GM19351 (cell line): ENCODE measurements around the gene GTF2I.
"Not testable (repeated sequence)": the region's sequence is repeated elsewhere in the genome, so short reads cannot be mapped to it uniquely, and the experiment has no call there.

ENCODE experiments used
- ATAC-seq: cut with Tn5 transposase; IDR thresholded peaks from one replicate; pipeline ENCODE4 v1.9.1; 2021; ENCODE audit warnings: mild to moderate bottlenecking, moderate library complexity; ENCODE audit not compliant: unreplicated experiment

The GTF2I gene

GRCh38 chr7:74709880-74710671, 52.6 kb downstream of the GTF2I start:
- ATAC-seq, result no peak

GRCh38 chr7:74713567-74713966, 56.0 kb downstream of the GTF2I start:
- no peak for ATAC-seq

GRCh38 chr7:74717889-74718288, 60.4 kb downstream of the GTF2I start:
- no peak for ATAC-seq

- no peak for ATAC-seq
Measured at GRCh38 chr7:74718336-74718735, 60.8 kb downstream of the GTF2I start.

DNA sequence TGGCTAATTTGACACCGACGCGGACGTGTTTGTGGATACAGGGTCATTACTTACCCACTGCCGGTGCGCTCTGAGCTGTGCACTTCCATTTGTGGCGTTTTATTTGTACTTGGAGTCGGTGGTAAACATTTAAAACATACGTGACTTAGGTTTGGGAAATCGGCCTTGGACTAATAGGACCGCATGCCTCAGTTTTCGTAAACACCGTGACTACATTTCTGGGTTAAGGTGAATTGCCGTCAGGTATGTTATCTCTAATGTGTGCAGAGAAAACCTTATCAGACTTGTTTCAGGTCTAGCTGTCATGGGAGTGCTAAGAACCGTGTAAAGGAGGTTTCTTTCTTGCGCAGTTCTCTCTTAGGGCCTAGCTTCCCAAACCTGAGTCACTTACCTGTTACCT, 64.6 kb downstream of the GTF2I start:
- no peak for ATAC-seq

GRCh38 chr7:74725840-74726239, 68.3 kb downstream of the GTF2I start:
- ATAC-seq, result no peak

- no peak for ATAC-seq
Measured at GRCh38 chr7:74726309-74727101, 69.0 kb downstream of the GTF2I start.

- not testable (repeated sequence) for ATAC-seq
Measured at GRCh38 chr7:74728686-74729085, 71.2 kb downstream of the GTF2I start.

DNA sequence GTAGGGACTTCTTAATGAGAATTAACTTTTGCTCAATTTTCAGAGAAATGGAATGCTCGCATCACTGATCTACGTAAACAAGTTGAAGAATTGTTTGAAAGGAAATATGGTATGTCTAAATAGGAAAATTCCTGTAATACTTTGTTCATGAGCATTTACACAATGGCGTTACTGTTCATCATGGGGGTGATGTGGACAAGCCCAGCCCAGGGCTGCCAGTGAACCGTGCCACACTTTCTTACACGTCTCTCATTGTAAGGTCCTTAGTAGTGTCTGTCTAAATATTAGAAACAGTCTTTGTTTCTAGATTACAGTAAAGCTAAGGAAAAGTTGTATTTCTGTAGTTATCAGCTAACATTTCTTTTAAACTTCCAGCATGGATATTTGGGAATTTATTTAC, 72.7 kb downstream of the GTF2I start:
- not testable (repeated sequence) for ATAC-seq

GRCh38 chr7:74739974-74740703, 82.6 kb downstream of the GTF2I start:
- not testable (repeated sequence) for ATAC-seq

DNA sequence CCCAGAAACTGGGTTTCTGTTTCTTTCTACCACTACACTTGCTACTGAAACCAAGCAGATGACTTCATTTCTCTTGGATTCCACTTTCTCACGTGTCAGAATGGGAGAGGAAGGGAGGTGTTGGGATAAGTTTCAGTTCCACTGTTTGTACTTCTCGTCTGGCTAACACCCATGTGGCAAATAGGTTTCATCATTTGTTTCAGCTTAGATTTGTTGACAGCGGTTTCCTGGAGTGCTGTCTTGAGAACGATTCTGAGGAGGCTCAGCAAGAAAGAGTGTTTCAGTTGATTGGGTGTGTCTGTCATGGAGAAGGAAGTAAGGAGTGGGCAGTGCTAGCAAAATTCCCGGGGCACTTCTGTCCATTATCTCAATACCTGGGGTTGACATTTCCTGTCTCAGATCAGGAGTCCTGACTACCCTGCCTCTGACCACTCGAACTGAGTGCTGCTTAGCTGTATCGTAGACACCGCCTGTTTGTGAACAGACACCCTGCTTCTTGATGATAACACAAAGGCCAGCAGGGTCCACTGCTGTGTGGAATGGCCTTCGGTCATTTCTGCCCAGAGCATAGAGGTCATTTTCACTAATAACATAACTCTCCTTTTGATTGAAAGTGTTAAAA, 86.5 kb downstream of the GTF2I start:
- not testable (repeated sequence) for ATAC-seq

DNA sequence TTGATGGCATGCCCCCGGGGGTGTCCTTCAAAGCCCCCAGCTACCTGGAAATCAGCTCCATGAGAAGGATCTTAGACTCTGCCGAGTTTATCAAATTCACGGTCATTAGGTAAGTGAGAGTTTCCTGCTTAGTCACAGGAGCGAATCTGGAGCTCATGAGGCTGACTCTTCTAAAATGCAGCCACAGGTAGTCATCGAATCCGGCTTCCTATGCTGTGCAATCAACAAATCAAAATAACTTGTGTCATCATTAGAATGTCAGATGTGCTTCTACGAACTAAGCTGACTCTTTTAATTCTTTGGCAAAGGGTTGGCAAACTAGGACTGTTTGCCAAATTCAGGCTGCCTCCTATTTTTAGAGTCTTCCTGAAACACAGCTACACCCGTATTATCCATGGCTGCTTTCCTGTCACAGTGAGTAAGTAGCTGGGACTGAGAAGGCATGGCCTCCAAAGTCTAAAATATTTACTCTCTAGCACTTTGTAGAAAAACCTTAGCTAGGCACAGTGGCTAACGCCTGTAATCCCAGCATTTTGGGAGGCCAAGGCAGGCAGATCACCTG, 96.5 kb downstream of the GTF2I start:
- ATAC-seq, result not testable (repeated sequence)

DNA sequence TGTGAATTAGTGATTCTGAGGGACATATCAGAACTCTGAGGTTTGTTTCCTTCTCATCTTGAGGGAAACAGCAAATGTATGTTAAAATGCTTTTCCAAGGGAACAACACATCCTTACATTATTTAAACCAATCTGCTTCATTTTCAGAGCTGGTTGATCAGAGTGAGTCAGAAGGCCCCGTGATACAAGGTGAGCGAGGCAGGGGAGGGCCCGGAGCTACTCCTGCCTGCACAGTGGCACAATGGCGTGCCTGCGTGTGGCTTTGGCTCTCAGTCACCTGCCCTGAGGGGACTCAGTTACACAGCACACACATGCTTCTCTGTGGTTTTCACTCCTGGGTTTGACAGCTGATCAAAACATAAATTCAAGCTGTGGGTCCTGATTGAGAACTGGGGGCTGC, 99.2 kb downstream of the GTF2I start:
- ATAC-seq, result not testable (repeated sequence)

DNA sequence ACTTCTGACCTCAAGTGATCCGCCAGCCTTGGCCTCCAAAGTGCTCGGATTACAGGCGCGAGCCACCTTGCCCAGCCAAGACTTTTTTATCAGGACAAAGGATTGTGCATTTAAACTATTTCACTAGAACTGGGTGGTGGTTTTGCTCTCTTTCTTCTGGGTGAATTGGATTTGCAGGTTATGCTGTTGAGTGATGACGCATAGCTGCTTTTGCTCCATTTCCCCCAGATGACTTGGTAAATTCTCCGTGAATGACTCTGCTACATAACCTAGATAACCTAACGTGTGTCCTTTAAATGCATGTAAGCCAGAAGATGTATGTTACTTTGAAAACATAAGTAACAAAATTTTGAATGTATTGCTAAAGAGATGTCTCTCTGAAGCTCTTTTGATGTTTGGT, 100.8 kb downstream of the GTF2I start:
- not testable (repeated sequence) for ATAC-seq

DNA sequence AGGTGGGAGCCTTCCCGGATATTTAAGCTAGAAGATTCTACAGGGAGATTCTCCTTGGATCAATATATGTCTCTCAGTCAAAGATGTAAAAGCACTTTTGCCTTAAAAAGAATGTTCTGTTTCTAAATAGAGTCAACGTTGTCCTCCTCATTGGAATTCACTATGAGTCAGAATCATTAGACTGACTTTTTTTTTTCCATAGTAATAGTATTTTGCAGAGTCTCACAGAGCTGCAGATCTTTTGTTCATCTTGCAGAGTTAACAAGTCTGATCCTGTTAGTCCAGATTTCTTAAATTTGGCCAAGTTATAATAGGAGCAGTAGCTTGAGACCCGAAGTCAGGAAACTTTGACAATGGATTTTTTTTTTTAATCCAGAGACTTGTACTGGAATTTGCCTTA, 101.5 kb downstream of the GTF2I start:
- not testable (repeated sequence) for ATAC-seq

DNA sequence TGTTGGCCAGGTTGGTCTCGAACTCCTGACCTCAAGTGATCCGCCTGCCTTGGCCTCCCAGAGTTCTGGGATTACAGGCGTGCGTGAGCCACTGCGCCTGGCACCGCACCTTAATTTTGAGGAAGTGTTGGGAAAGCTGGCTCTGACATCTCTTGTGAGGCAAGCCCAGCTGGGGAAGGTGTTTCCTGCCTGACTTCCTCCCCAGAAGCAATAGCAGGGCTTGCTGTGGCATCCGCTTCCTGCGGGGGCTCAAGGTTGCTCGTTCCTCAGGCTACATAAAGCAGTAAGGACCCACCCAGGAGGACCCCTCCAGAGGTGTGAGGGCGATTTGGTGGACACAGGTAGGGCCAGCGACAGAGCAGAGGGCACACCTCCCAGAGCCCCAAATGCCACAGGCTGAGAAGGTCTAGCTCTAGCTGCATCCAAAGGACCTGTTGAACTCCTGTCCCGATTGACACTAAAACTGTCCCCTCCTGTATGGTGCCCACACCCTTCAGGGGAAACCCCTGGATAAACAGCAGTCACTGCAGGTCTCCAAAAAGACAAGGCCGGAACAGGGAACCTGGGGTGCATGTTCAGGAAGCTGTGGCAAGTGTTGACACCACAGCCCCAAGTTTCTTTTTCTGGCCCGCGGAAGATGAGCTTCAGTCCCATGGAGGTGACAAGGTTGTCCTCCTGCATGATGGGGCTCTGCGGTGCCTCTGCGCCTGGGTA, 107.8 kb downstream of the GTF2I start:
- not testable (repeated sequence) for ATAC-seq

DNA sequence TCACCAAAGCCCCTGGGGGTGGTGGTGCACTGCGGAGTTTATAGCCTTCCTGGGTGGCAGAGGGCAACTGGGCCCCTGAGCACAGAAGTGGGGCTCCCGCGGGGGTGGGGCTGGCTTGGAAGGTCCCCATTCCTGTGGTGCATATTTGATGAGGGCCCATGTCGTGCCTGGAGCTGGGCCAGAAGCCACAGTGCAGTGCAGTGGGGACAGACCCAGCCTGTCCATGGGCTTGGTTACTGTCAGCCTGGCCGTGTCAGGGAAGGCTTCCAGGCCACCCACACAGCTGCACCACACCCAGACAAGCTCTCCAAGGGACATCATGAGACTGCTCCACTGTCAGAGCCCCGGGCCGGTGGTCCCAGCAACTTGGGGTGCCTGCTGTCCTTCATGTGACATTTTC, 109.0 kb downstream of the GTF2I start:
- peak; percentile 40 for ATAC-seq

DNA sequence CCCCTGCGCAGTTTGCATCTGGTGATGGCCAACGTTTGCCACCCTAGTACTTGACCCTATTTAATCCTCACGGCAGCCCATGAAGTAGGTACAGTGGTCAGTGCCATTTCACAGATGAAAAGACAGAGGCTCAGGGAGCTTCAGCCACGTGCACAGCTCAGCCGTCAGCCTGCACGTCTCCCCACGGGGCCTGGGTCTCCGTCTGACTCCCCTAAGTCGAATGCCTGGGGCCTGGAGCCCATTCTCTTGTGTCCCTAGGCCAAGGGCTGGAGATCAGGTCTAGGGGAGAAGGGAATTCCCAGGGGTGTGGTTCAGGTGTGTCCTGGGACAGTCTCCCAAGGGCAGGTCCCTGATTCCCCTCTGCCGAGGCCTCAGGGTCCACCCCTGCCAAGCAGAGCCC, 109.5 kb downstream of the GTF2I start:
- not testable (repeated sequence) for ATAC-seq

- not testable (repeated sequence) for ATAC-seq
Measured at GRCh38 chr7:74770062-74770461, 112.5 kb downstream of the GTF2I start.

DNA sequence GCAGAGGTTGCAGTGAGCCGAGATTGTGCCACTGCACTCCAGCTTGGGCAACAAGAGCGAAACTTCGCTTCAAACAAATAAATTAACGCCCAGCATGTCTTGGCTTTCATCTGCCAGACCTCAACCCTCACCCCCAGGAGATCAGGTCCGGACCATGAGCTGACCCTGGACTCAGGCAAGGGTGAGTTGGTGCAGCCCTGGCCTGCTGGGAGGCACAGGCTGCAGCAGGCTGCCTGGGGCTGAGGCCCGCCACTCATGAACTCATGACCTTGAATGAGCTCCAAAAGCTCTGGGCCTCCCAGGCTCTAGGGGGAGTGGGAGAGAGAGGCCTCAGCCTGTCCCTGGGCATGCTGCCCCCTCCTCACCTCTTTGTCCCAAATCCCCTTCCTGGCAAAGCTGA, 114.6 kb downstream of the GTF2I start:
- ATAC-seq, result not testable (repeated sequence)
